ENCODE results near the gene SNTG2.

DNA sequence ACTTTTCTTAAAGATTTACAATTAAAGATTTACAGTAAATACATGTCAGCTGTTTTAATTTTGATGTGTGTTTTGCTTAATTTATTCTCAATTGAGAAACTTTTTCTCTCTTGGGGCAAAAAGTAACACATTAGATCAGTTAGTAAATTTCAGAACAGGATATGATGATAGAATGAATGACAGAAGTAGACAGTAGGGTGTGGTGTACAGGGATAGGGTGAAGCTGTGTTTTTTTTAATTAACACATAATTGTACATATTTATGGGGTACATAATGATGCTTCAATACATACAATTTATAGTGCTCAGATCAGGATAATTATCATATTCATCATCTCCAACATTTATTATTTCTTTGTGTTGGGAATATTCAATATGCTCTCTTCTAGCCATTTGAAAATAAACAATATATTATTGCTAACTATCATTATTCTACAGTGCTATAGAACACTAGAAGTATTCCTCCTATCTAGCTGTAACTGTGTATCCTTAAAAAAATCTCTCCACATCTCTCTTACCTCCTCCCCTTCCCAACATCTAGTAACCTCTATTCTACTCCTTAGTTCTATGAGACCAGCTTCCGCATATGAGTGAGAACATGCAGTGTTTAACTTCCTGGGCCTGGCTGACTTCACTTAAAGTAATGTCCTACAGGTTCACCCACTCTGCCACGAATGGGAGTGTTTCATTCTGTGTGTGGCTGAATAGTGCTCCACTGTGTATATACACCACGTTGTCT lies 175.2 kb downstream of the SNTG2 start:
- no peak for TF ChIP-seq POLR2A (IDR thresholded peaks at IDR 0.05)
- TF ChIP-seq, protein P1, sequence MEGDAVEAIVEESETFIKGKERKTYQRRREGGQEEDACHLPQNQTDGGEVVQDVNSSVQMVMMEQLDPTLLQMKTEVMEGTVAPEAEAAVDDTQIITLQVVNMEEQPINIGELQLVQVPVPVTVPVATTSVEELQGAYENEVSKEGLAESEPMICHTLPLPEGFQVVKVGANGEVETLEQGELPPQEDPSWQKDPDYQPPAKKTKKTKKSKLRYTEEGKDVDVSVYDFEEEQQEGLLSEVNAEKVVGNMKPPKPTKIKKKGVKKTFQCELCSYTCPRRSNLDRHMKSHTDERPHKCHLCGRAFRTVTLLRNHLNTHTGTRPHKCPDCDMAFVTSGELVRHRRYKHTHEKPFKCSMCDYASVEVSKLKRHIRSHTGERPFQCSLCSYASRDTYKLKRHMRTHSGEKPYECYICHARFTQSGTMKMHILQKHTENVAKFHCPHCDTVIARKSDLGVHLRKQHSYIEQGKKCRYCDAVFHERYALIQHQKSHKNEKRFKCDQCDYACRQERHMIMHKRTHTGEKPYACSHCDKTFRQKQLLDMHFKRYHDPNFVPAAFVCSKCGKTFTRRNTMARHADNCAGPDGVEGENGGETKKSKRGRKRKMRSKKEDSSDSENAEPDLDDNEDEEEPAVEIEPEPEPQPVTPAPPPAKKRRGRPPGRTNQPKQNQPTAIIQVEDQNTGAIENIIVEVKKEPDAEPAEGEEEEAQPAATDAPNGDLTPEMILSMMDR (IDR thresholded peaks at IDR 0.05) = no peak
